Astrocyte of the cerebellum (primary cell): Measurements from ENCODE around the gene MYO15B.

ENCODE experiments used
- DNase-seq: peaks from one replicate; pipeline ENCODE4 v3.0.0-alpha.2; 2011; ENCODE audit warnings: low read depth
- H3K4me3 ChIP-seq: 2 replicates; pipeline ENCODE4 v1.5.1; 2011; ENCODE audit warnings: mild to moderate bottlenecking, low read depth, low read length, moderate library complexity
- CTCF ChIP-seq: IDR thresholded peaks from 2 replicates; pipeline ENCODE4 v1.5.1; 2012; ENCODE audit warnings: low read length, low read depth, moderate library complexity, mild to moderate bottlenecking; ENCODE audit errors: missing control alignments
- in situ Hi-C: cut with HindIII; loops from 2 replicates; pipeline ENCODE4 v1.10.0; 2017; ENCODE audit warnings: low sequenced_read_pairs

The MYO15B gene

DNA sequence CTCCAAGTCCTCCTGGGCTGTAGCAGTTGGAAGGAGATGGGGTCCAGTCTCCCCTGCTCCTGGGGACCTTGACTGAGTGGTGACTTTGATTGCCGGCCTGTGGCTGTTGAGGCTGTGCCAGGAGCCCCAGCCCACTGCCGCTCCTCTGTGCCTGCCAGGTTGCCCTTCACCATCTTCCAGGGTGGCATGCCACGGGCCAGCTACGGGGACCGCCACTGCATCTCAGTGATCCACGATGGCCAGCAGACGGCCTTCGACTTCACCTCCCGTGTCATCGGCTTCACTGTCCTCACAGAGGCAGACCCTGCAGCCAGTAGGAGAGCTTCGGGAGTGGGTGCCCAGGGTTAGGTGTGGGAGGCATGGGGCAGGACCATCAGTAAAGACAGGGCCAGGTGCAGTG lies 23.4 kb upstream of the MYO15B start:
- no peak for TF ChIP-seq CTCF
- in situ Hi-C loops, result no loop called here
- H3K4me3 ChIP-seq, result no peak overlapping the region
- no peak for DNase-seq

- DNase-seq, result no peak
- no peak for TF ChIP-seq CTCF
- in situ Hi-C loops, result no loop called here
Measured at GRCh38 chr17:75565066-75565465, 22.5 kb upstream of the MYO15B start.

DNA sequence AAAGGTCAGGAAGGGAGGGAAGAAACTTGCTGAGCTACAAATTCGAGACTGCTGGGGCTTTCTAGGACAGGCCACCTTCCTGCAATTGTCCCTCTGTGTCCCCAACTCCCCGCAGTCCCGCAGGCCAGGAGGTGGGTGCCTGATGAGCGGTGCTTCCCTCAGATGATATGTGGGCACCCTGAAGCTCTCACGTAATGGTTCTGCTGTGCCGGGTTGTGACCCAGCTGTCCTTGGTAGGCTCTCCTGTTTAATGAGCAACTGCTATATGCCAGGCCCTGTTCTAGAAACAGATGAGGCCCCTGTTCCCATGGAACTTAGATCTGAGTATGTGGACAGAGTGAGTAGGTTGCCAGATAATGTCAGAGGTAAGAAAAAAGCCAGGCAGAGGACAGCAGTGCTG lies 22.0 kb upstream of the MYO15B start:
- DNase-seq, result no peak
- H3K4me3 ChIP-seq, result no peak overlapping the region
- TF ChIP-seq CTCF, result no peak
- in situ Hi-C loops, result no loop called here

More at GRCh38 chr17:75565066-75565465, 22.5 kb upstream of the MYO15B start:
- no peak overlapping the region for H3K4me3 ChIP-seq

GRCh38 chr17:75566416-75566815 lies 21.2 kb upstream of the MYO15B start:
- H3K4me3 ChIP-seq, result no peak overlapping the region
- no peak for DNase-seq
- in situ Hi-C loops, result no loop called here
- no peak for TF ChIP-seq CTCF

DNA sequence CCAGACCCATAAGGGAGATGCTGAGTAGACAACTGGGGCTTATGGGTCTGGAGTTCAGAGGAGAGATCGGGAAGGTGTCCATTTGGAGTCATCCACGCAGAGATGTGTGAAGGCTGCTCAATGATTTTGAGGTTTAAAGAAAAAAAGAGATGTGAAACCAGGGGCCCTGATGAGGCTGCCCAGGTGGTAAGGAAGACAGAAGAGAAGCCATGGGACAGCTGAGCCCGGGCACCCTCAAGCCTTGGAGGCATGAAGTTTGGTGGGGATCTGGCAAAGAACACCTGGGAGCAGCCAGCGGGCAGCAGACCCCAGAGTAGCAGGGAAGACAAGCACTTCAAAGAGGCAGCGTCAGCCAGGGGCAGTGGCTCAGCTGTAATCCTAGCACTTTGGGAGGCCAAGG lies 20.8 kb upstream of the MYO15B start:
- in situ Hi-C loops, result no loop called here

DNA sequence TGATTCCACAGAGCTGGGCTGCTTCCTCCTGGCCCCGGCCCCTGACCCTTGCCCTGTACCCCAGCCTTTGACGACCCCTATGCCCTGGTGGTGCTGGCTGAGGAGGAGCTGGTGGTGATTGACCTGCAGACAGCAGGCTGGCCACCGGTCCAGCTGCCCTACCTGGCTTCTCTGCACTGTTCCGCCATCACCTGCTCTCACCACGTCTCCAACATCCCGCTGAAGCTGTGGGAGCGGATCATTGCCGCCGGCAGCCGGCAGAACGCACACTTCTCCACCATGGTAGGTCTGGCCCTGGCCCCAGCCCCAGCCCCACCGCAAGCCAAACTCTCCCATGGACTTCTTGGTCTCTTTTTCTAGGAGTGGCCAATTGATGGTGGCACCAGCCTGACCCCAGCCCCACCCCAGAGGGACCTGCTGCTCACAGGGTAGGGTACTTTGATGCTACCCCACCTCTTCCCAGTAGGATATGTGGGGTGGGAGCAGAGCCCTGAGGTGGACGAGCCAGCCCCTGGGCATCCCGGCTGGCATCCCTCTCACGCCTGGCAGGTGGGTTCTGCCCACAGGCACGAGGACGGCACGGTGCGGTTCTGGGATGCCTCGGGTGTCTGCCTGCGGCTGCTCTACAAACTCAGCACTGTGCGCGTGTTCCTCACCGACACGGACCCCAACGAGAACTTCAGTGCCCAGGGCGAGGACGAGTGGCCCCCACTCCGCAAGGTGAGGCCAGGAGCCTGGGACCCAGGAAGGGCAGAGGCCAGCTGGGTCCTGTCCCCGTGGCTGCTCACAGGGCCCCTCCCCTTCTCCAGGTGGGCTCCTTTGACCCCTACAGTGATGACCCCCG lies 19.0 kb upstream of the MYO15B start:
- no peak for DNase-seq
- no peak for TF ChIP-seq CTCF
- no peak overlapping the region for H3K4me3 ChIP-seq
- in situ Hi-C loops, result no loop called here

More for the DNA sequence above, 20.8 kb upstream of the MYO15B start:
- no peak for TF ChIP-seq CTCF
- H3K4me3 ChIP-seq, result no peak overlapping the region
- DNase-seq, result no peak
